Neuron (in vitro differentiated cells): ENCODE measurements around the gene PTGR1.

Source experiments
- H2AFZ ChIP-seq: one replicate; pipeline ENCODE4 v1.6.1; 2013; ENCODE audit warnings: low read depth, mild to moderate bottlenecking, inconsistent platforms, low read length, moderate library complexity
- H3K27me3 ChIP-seq: one replicate; pipeline ENCODE4 v1.6.1; 2013; ENCODE audit warnings: low read length; ENCODE audit not compliant: insufficient read depth
- H3K36me3 ChIP-seq: one replicate; pipeline ENCODE4 v1.6.1; 2013; ENCODE audit warnings: low read length; ENCODE audit not compliant: insufficient read depth
- H3K4me1 ChIP-seq: one replicate; pipeline ENCODE4 v1.6.1; 2013; ENCODE audit warnings: low read length; ENCODE audit not compliant: insufficient read depth
- H3K4me3 ChIP-seq: 2 replicates; pipeline ENCODE4 v1.5.1; 2013; ENCODE audit warnings: mild to moderate bottlenecking, low read length, moderate library complexity
- H3K9me3 ChIP-seq: one replicate; pipeline ENCODE4 v1.6.1; 2013; ENCODE audit warnings: low read length

Gene PTGR1

GRCh38 chr9:111599092-111599954 is at the start of gene PTGR1:
Gene PTGR1 (minus strand): TSS chr9:111599647. CDS start chr9:111597422, 2,225 bp downstream.
- Histone ChIP-seq H3K9me3 (peaks cover 3% of the 10 kb centered on the region), H2AFZ (peak within 1 kb of the TSS; percentile 67), H3K36me3 (no peaks in the 10 kb centered on the region), H3K4me1 (no peaks in the 10 kb centered on the region), H3K4me3 (peak within 1 kb of the TSS; percentile 54), H3K27me3 (no peaks in the 10 kb centered on the region)

DNA sequence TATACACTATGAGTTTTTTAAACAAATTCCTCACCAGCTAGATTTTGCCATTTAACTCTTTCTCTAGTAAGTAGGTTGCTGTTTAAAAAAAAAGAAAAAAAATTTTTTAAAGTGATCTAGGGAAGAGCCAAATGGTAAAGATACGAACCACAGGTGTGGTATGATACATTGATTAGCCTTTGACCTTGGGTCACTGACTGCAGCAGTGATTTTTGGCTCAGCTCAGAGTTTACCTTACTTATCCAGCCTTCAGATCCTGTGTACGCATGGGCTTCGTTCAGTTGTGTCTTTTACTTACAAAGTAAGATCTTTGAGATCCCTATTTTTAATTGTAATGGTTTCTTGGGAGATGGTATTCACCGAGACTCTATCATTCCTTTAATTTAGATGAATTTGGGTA is 49.6 kb upstream of the PTGR1 start:
- no peak overlapping the region for H2AFZ ChIP-seq
- H3K4me1 ChIP-seq = no peaks in the 10 kb centered on the region
- no peak overlapping the region for H3K4me3 ChIP-seq
- H3K27me3 ChIP-seq = no peaks in the 10 kb centered on the region
- peaks cover 40% of the 10 kb centered on the region for H3K36me3 ChIP-seq
- H3K9me3 ChIP-seq = no peaks in the 10 kb centered on the region

- H3K4me3 ChIP-seq = no peak overlapping the region
- no peaks in the 10 kb centered on the region for H3K27me3 ChIP-seq
- no peak overlapping the region for H2AFZ ChIP-seq
- H3K36me3 ChIP-seq = peaks cover 32% of the 10 kb centered on the region
- no peaks in the 10 kb centered on the region for H3K4me1 ChIP-seq
- H3K9me3 ChIP-seq = no peaks in the 10 kb centered on the region
Measured at GRCh38 chr9:111648066-111648465, 48.6 kb upstream of the PTGR1 start.

DNA sequence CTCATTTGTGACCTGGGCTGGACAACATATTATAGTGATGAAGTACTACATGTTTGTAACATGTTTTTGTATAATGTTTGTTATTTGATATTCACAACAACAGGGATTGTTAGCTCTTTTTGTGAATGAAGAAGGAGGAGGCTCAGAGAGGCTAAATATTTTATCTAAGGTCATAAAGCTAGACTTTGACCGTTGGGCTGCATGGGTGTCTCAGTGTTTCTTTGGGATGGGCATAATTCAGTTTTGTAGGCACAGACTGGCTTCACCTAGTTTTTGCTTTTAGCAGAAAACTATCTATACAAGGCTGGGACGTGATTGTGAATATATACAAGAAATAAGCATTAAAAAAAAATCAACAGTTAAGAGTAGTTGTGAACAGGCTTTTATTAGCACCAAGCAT is 47.0 kb upstream of the PTGR1 start:
- Histone ChIP-seq H3K27me3 (no peaks in the 10 kb centered on the region), H2AFZ (no peak overlapping the region), H3K9me3 (no peaks in the 10 kb centered on the region), H3K4me1 (no peaks in the 10 kb centered on the region), H3K4me3 (no peak overlapping the region), H3K36me3 (peaks cover 35% of the 10 kb centered on the region)

DNA sequence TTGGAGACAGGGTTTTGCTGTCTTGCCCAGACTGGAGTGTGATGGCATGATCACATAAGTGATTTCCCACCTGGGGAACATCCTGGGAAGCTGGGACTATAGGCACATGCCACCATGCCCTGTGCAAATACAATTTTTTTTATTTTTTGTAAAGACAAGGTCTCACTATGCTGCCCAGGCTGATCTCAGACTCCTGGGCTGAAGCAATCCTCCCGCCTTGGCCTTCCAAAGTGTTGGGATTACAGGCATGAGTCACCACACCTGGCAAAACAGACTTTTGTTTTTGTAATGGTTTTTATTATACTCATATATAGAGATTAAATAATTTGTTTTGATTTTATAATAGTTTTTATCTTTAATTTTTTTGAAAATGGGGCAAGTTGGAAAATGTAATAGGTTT is 46.4 kb upstream of the PTGR1 start:
- Histone ChIP-seq H3K36me3 (peaks cover 35% of the 10 kb centered on the region), H3K4me3 (no peak overlapping the region), H3K4me1 (no peaks in the 10 kb centered on the region), H2AFZ (no peak overlapping the region), H3K9me3 (no peaks in the 10 kb centered on the region), H3K27me3 (no peaks in the 10 kb centered on the region)

- Histone ChIP-seq H3K4me1 (no peaks in the 10 kb centered on the region), H2AFZ (no peak overlapping the region), H3K9me3 (peaks cover 2% of the 10 kb centered on the region), H3K36me3 (peaks cover 26% of the 10 kb centered on the region), H3K4me3 (no peak overlapping the region), H3K27me3 (no peaks in the 10 kb centered on the region)
Measured at GRCh38 chr9:111644195-111644772, 44.8 kb upstream of the PTGR1 start.

DNA sequence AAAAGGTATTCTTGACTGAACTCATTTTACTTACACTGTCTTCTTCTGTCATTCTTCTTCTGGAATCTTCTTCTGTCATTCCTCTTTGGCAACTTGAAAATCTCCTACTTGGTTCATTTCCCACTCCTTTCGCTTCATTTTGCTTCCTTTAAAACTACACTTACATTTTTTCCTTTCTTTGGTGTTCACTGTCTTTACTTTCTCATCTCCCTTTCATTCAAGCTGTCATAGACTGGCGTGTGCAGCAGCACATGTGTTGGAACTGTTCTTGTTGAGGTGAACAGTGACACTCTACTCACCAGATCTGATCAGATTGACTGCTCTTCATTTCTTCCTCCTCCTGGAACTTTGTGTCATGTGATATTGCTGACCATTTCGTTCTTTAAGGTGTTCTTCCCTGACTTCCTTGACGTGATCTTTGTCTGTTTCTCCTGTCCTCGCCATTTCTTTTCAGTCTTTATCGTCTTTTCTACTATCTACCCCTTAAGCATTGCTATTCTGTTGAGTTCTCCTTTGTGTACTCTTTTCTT is 38.0 kb upstream of the PTGR1 start:
- peaks cover 10% of the 10 kb centered on the region for H3K4me1 ChIP-seq
- H3K27me3 ChIP-seq = no peaks in the 10 kb centered on the region
- no peak overlapping the region for H2AFZ ChIP-seq
- peaks cover 2% of the 10 kb centered on the region for H3K9me3 ChIP-seq
- no peaks in the 10 kb centered on the region for H3K36me3 ChIP-seq
- no peak overlapping the region for H3K4me3 ChIP-seq

DNA sequence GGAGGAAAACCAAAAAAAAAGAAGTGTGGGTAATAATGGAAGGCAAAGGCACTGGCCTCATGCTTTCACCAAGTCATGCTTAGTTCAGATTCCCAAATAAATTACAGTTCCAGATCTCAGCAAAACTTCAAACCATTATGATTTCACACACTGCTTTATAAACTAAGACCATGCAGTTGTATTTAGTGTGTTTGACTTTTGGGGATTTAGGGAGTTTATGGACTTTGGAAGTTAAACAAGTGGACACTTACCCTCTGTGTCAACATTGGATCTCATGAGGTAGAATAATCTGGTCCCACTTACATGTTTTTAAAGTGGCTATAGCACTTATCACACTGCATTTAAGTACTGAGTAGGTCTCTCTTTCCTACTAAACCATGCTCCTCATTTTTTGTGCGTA is 35.4 kb upstream of the PTGR1 start:
- H3K36me3 ChIP-seq = no peaks in the 10 kb centered on the region
- peaks cover 20% of the 10 kb centered on the region for H3K4me1 ChIP-seq
- H3K27me3 ChIP-seq = no peaks in the 10 kb centered on the region
- H3K9me3 ChIP-seq = peaks cover 2% of the 10 kb centered on the region
- H2AFZ ChIP-seq = no peak overlapping the region
- H3K4me3 ChIP-seq = no peak overlapping the region

GRCh38 chr9:111633389-111633736 is 33.9 kb upstream of the PTGR1 start:
- Histone ChIP-seq H2AFZ (no peak overlapping the region), H3K36me3 (no peaks in the 10 kb centered on the region), H3K27me3 (no peaks in the 10 kb centered on the region), H3K4me3 (no peak overlapping the region), H3K4me1 (peaks cover 20% of the 10 kb centered on the region), H3K9me3 (no peaks in the 10 kb centered on the region)

DNA sequence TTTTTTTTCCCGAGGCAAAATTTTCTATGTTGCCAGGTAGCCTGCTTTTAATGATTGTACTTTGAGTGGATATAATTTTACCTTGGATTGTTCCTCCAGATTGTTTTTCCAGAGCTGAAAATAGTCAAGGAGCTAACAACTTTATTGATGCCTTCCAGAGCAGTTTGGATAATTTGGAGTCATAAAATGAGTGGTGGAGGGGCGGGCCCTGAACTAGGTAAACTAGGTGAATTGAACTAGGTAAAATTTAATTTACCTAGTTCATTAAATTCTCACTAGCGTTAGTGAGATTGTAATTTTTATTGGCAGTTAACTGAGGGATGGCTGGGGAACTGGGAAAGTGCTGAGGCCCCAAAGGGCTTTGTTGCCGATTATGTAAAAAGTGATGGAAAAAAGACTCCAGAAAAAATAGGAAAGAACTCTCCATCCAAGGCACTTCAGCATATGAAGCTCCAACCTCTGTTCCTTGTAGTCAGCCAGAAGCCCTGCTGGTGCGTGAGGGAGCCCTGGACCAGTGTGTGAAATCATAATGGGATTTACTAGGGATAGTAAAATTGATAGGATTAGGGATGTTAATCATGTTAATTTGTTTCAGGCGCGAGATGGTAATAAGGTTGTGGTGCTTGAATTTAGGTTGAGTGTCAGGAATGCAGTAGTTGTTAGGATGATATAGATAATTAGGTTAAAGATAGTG is 33.4 kb upstream of the PTGR1 start:
- Histone ChIP-seq H2AFZ (no peak overlapping the region), H3K4me3 (peak overlapping the region; percentile 80), H3K4me1 (peaks cover 20% of the 10 kb centered on the region), H3K36me3 (no peaks in the 10 kb centered on the region), H3K27me3 (no peaks in the 10 kb centered on the region), H3K9me3 (no peaks in the 10 kb centered on the region)

DNA sequence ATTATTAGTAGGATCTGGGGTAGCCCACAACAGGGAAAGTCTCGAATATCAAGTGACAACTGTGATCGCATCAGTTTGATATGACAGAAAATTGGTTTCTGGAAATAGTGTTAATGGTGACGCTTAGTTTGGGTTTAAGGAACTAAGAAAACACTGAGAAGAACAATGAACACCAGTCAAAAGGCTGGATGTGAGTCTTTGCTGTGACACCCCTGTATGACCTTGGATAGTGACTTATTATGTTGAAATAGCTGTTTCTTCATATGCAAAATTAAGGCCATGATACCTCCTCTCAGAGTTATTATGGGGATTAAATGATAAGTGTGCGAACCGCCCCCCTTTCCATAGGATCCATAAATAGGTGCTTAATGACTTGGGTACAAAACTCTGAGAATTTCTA is 32.6 kb upstream of the PTGR1 start:
- Histone ChIP-seq H3K27me3 (no peaks in the 10 kb centered on the region), H3K9me3 (no peaks in the 10 kb centered on the region), H2AFZ (no peak overlapping the region), H3K36me3 (no peaks in the 10 kb centered on the region), H3K4me1 (peaks cover 20% of the 10 kb centered on the region), H3K4me3 (peak overlapping the region; percentile 80)

GRCh38 chr9:111631214-111631971 is 31.9 kb upstream of the PTGR1 start, which contains the start of gene DNAJC25:
Gene DNAJC25 (plus strand): TSS chr9:111631334. CDS start chr9:111631408, 74 bp downstream.
- Histone ChIP-seq H3K36me3 (no peaks in the 10 kb centered on the region), H3K27me3 (no peaks in the 10 kb centered on the region), H3K9me3 (no peaks in the 10 kb centered on the region), H2AFZ (peak within 1 kb of the TSS; percentile 64), H3K4me3 (peak within 1 kb of the TSS; percentile 80), H3K4me1 (peaks cover 20% of the 10 kb centered on the region)

- Histone ChIP-seq H3K4me3 (peak overlapping the region; percentile 80), H2AFZ (peak overlapping the region; percentile 64), H3K4me1 (peaks cover 20% of the 10 kb centered on the region), H3K27me3 (no peaks in the 10 kb centered on the region), H3K36me3 (no peaks in the 10 kb centered on the region), H3K9me3 (no peaks in the 10 kb centered on the region)
Measured at GRCh38 chr9:111630964-111631213, 31.4 kb upstream of the PTGR1 start.
